ENCODE results near the gene MIPOL1.
"Not testable (repeated sequence)": the region's sequence is repeated elsewhere in the genome, so short reads cannot be mapped to it uniquely, and the experiment has no call there.

Gene MIPOL1

GRCh38 chr14:37236044-37236443, 38.3 kb downstream of the MIPOL1 start:
- not testable (repeated sequence) for DNase-seq

GRCh38 chr14:37237094-37237493, 39.4 kb downstream of the MIPOL1 start:
- DNase-seq, result no peak

GRCh38 chr14:37237735-37238200, 40.0 kb downstream of the MIPOL1 start:
- DNase-seq, result no peak

- DNase-seq, result no peak
Measured at GRCh38 chr14:37241198-37241597, 43.5 kb downstream of the MIPOL1 start.

- peak; percentile 77 for DNase-seq
Measured at GRCh38 chr14:37246427-37246829, 48.7 kb downstream of the MIPOL1 start.

- DNase-seq, result peak; percentile 36
Measured at GRCh38 chr14:37247791-37248461, 50.2 kb downstream of the MIPOL1 start.

GRCh38 chr14:37251775-37252174, 54.0 kb downstream of the MIPOL1 start:
- DNase-seq, result peak; percentile 61

- DNase-seq, result no peak
Measured at GRCh38 chr14:37252434-37252833, 54.7 kb downstream of the MIPOL1 start.

GRCh38 chr14:37253905-37254304, 56.2 kb downstream of the MIPOL1 start:
- DNase-seq, result peak; percentile 33

- DNase-seq, result no peak
Measured at GRCh38 chr14:37254411-37254947, 56.7 kb downstream of the MIPOL1 start.

GRCh38 chr14:37257501-37258070, 59.8 kb downstream of the MIPOL1 start:
- no peak for DNase-seq

- DNase-seq, result no peak
Measured at GRCh38 chr14:37262649-37263048, 64.9 kb downstream of the MIPOL1 start.

GRCh38 chr14:37263656-37264236, 66.0 kb downstream of the MIPOL1 start:
- no peak for DNase-seq

GRCh38 chr14:37268788-37269187, 71.1 kb downstream of the MIPOL1 start:
- no peak for DNase-seq

GRCh38 chr14:37270629-37271028, 72.9 kb downstream of the MIPOL1 start:
- DNase-seq, result no peak

GRCh38 chr14:37272569-37272968, 74.8 kb downstream of the MIPOL1 start:
- no peak for DNase-seq

GRCh38 chr14:37274652-37275051, 76.9 kb downstream of the MIPOL1 start:
- DNase-seq, result no peak

- DNase-seq, result no peak
Measured at GRCh38 chr14:37275963-37276362, 78.2 kb downstream of the MIPOL1 start.

GRCh38 chr14:37278636-37279538, 81.2 kb downstream of the MIPOL1 start:
- DNase-seq, result no peak

- no peak for DNase-seq
Measured at GRCh38 chr14:37279818-37280217, 82.1 kb downstream of the MIPOL1 start.

- no peak for DNase-seq
Measured at GRCh38 chr14:37284760-37285159, 87.0 kb downstream of the MIPOL1 start.

GRCh38 chr14:37285220-37285619, 87.5 kb downstream of the MIPOL1 start:
- no peak for DNase-seq

- DNase-seq, result no peak
Measured at GRCh38 chr14:37289688-37290087, 92.0 kb downstream of the MIPOL1 start.
